Diencephalon (tissue), 1 donor: Measurements from ENCODE around the gene HSD11B1. TPM values are rescaled to one million over a fixed set of nuclear protein-coding genes. Genes with fewer than 3 reads are reported as not detected.

Source experiments
- total RNA-seq: library from RNA; depleted of rRNA; stranded (reverse); fragments of >200 nt; gene quantifications from one replicate; pipeline ENCODE4 v1.2.3, GENCODE V29; 2014

The HSD11B1 gene
- total RNA-seq: 0.46 TPM

GRCh38 chr1:209704584-209704983 lies at the start of gene HSD11B1:
HSD11B1 (plus strand) TSS chr1:209704846; CDS start chr1:209704943, 97 bp downstream.

GRCh38 chr1:209674957-209675564 lies 29.6 kb upstream of the HSD11B1 start, which contains the start of gene G0S2:
G0S2 (plus strand) TSS chr1:209675412; CDS start chr1:209675685, 273 bp downstream.

GRCh38 chr1:209755926-209756614 lies 51.4 kb downstream of the HSD11B1 start, which contains the start of gene TRAF3IP3:
TRAF3IP3 (plus strand) TSS chr1:209756053; CDS start chr1:209760040, 3,987 bp downstream.

Other genes starting within 250 kb of the HSD11B1 start
- 4.4 TPM for gene CAMK1G, start 121.1 kb upstream of the HSD11B1 start, total RNA-seq
- 7.8 TPM for gene LAMB3, start 52.4 kb upstream of the HSD11B1 start, total RNA-seq
- gene G0S2, start 29.4 kb upstream of the HSD11B1 start, total RNA-seq: 2.1 TPM
- 0.46 TPM for gene TRAF3IP3, start 51.2 kb downstream of the HSD11B1 start, total RNA-seq
- 3.7 TPM for gene C1orf74, start 79.7 kb downstream of the HSD11B1 start, total RNA-seq
- gene IRF6, start 101.3 kb downstream of the HSD11B1 start, total RNA-seq: 2.1 TPM
- 9.5 TPM for gene UTP25, start 123.1 kb downstream of the HSD11B1 start, total RNA-seq
- 45.2 TPM for gene SYT14, start 233.4 kb downstream of the HSD11B1 start, total RNA-seq